Uterus (tissue), 4 donors: ENCODE data around the gene C1orf21. TPM values are rescaled to one million over a fixed set of nuclear protein-coding genes. Genes with fewer than 3 reads are reported as not detected.

Source experiments
- DNase-seq, 2 donors: peaks; one replicate each; pipeline ENCODE4 v3.0.0-alpha.2; 2019 to 2020
- H3K27ac ChIP-seq, 2 donors: fragments of 200-600 bp; sonication (generic); 1 replicate in 1 of 2; 2 replicates in 1 of 2; pipeline ENCODE4 v1.5.1; 2016 to 2018
- H3K27me3 ChIP-seq, 2 donors: fragments of 200-600 bp; sonication (generic); one replicate each; pipeline ENCODE4 v1.5.1; 2018 to 2019; ENCODE audit warnings: control low read depth in 1 of 2
- H3K36me3 ChIP-seq, 2 donors: fragments of 200-600 bp; sonication (generic); one replicate each; pipeline ENCODE4 v1.5.1; 2019; ENCODE audit warnings: control low read depth in 1 of 2
- H3K4me1 ChIP-seq, 2 donors: fragments of 200-600 bp; sonication (generic); one replicate each; pipeline ENCODE4 v1.5.1; 2018 to 2019; ENCODE audit warnings: control low read depth in 1 of 2
- H3K4me3 ChIP-seq, 2 donors: fragments of 200-600 bp; sonication (generic); 1 replicate in 1 of 2; 2 replicates in 1 of 2; pipeline ENCODE4 v1.5.1; 2018 to 2019; ENCODE audit warnings: mild to moderate bottlenecking in 1 of 2
- H3K9me3 ChIP-seq, 2 donors: fragments of 200-600 bp; sonication (generic); one replicate each; pipeline ENCODE4 v1.5.1; 2019; ENCODE audit warnings: control low read depth in 1 of 2
- POLR2A ChIP-seq, 2 donors: fragments of 450-650 bp; IDR thresholded peaks; one replicate each; pipeline ENCODE4 v1.6.1; 2016; ENCODE audit warnings: antibody characterized with exemption in 2 of 2, mild to moderate bottlenecking in 1 of 2, moderate library complexity in 1 of 2
- intact Hi-C: fragments of 100-400 bp; cut with DNase I; formaldehyde crosslinking; loops from one replicate; pipeline ENCODE4 v1.15.1; 2023; ENCODE audit warnings: low total_unique reads
- total RNA-seq, 4 donors: library from RNA; depleted of rRNA in 3 of 4; stranded (reverse); fragments of >200 nt in 3 of 4; gene quantifications; one replicate each; pipeline versions ENCODE4 v1.1.0 to v1.2.4, GENCODE V29; 2014 to 2023
- TF ChIP-seq, protein P1 (sequence below), 4 experiments: fragments of 200-600 bp in 2 of 4; fragments of 450-650 bp in 2 of 4; sonication (generic) in 2 of 4; IDR thresholded peaks; one replicate each; pipeline ENCODE4 v1.5.1; 2016 to 2019; ENCODE audit warnings: antibody characterized with exemption in 4 of 4, mild to moderate bottlenecking in 2 of 4, moderate library complexity in 1 of 4
- donor health status: DM: yes; HTN: yes; CAD: no.

Gene C1orf21
- total RNA-seq, 4 donors from 2014 or later = 15.0 to 71.0 (median 44.5) TPM

DNA sequence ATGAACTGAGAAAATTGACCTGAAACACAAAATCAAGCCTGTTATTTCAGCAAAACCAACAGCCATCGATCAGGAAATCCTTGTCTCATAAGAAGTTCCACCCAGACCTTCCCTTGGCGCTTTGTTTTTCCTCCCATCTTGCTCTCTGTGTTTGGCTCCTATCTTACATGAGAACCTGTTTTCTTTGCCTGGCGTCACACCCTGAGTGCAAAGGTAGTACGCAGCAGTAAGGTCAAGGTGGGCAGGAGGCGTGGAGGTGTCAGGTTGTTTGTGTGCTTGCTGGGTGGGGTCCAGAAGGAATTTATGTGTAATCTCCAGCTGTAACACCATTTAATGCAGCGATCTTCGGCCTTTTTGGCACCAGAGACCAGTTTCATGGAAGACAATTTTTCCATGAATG, 50.5 kb downstream of the C1orf21 start:
- TF ChIP-seq, protein P1, sequence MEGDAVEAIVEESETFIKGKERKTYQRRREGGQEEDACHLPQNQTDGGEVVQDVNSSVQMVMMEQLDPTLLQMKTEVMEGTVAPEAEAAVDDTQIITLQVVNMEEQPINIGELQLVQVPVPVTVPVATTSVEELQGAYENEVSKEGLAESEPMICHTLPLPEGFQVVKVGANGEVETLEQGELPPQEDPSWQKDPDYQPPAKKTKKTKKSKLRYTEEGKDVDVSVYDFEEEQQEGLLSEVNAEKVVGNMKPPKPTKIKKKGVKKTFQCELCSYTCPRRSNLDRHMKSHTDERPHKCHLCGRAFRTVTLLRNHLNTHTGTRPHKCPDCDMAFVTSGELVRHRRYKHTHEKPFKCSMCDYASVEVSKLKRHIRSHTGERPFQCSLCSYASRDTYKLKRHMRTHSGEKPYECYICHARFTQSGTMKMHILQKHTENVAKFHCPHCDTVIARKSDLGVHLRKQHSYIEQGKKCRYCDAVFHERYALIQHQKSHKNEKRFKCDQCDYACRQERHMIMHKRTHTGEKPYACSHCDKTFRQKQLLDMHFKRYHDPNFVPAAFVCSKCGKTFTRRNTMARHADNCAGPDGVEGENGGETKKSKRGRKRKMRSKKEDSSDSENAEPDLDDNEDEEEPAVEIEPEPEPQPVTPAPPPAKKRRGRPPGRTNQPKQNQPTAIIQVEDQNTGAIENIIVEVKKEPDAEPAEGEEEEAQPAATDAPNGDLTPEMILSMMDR (IDR thresholded peaks at IDR 0.05) = no peak
- no peak for TF ChIP-seq POLR2A (IDR thresholded peaks at IDR 0.05)
- Histone ChIP-seq H3K4me1 (no peaks in the 10 kb centered on the region), H3K9me3 (no peaks in the 10 kb centered on the region), H3K36me3 (no peaks in the 10 kb centered on the region), H3K27me3 (no peaks in the 10 kb centered on the region), H3K27ac (no peak overlapping the region), H3K4me3 (no peak overlapping the region)
- DNase-seq = no peak
- intact Hi-C loops = no loop called here

DNA sequence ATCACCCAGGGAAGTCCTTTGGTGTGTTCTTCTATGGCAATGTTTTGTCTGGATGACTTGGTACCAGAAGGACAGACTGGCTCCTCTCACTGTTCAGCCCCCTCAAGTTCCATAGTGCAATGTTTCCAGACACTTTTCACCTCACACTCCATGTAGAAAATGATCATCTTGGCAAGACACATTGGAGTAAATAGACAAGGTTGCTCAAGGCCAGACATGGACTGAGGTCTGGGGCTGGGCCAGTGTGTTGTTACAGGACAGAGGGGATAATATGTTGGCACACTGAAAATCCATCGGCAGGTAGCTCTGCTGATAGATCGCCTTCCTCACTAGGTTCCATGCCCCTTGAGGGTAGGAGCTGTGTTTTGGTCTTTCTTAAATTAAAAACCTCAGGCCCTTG, 51.5 kb downstream of the C1orf21 start:
- TF ChIP-seq, protein P1 (IDR thresholded peaks at IDR 0.05) = no peak
- TF ChIP-seq POLR2A (IDR thresholded peaks at IDR 0.05) = no peak
- Histone ChIP-seq H3K27me3 (no peaks in the 10 kb centered on the region), H3K36me3 (no peaks in the 10 kb centered on the region), H3K4me1 (peaks cover 0 to 6% of the 10 kb centered on the region in 2 donors), H3K4me3 (no peak overlapping the region), H3K27ac (no peak overlapping the region), H3K9me3 (no peaks in the 10 kb centered on the region)
- DNase-seq = no peak
- intact Hi-C loops = no loop called here

DNA sequence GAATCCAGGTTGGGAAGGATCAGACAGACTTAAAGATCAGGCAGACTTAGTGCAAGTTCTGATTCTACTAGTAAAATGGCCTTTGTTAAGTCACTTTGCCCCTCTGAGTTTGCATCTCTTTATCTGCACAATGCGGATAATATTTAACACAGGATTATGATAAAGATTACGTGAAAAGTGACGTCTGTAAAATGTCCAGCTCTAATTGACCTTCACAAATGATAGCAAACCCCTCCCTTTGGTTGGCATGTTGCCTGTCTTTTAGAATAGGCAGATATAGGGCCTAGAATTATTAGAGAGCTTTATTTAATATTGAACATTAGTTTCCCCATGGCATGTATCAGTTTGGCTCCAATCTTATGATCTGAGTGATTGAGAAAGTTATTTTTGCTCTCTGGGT, 55.4 kb downstream of the C1orf21 start:
- no peak overlapping the region for H3K4me3 ChIP-seq
- H3K9me3 ChIP-seq = no peaks in the 10 kb centered on the region
- no peaks in the 10 kb centered on the region for H3K36me3 ChIP-seq
- no peak for DNase-seq
- H3K27ac ChIP-seq = no peak overlapping the region
- intact Hi-C loops = no loop called here
- H3K4me1 ChIP-seq = peaks cover 6 to 7% of the 10 kb centered on the region in 2 donors
- no peaks in the 10 kb centered on the region for H3K27me3 ChIP-seq
- no peak for TF ChIP-seq POLR2A (IDR thresholded peaks at IDR 0.05)
- TF ChIP-seq, protein P1 (IDR thresholded peaks at IDR 0.05) = no peak

DNA sequence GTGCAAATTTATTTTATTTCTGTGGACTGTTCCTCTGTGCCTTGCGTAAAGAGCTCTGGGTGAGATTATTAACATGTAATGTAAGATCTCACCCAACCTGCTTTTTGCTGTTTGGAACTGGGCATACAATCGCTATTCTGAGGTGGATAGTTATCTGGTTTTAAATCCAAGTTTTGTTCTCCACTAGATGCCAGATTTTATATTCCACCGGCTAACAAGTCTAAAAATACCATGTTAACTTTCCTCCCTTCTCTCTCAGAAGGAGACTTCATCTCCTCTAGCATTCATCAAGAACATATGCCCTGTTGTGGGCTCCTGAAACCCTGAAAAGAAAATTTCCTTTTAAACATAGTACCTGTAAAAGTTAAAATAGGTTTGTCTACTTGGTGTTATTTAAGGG, 56.4 kb downstream of the C1orf21 start:
- Histone ChIP-seq H3K36me3 (no peaks in the 10 kb centered on the region), H3K27me3 (no peaks in the 10 kb centered on the region), H3K9me3 (no peaks in the 10 kb centered on the region), H3K4me3 (no peak overlapping the region), H3K4me1 (peaks cover 6 to 7% of the 10 kb centered on the region in 2 donors), H3K27ac (peak overlapping the region in 1 of 2 donors; percentile 43)
- no peak for TF ChIP-seq POLR2A (IDR thresholded peaks at IDR 0.05)
- TF ChIP-seq, protein P1 (IDR thresholded peaks at IDR 0.05) = no peak
- DNase-seq = no peak
- intact Hi-C loops = no loop called here

DNA sequence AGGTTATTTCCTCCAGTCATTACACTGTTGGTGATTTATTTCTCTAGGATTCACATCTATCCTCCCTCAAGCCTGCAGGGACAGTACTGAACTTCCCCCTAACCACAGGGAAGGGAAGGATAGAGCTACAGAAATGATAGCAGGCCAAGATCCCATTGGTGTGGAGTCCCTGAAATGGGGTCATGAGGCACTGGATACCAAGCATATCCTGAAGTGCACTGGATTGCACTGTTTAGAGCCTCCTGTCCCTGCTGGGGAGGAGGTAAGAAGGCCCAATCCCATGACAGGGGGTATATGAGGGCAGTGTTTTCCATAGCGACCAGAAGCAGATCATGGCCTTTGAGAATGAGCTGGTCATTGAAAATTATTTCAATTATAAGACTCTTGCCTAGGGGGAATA, 56.8 kb downstream of the C1orf21 start:
- Histone ChIP-seq H3K36me3 (no peaks in the 10 kb centered on the region), H3K27ac (peak overlapping the region in 1 of 2 donors; percentile 43), H3K4me1 (peaks cover 6 to 7% of the 10 kb centered on the region in 2 donors), H3K27me3 (no peaks in the 10 kb centered on the region), H3K9me3 (no peaks in the 10 kb centered on the region), H3K4me3 (no peak overlapping the region)
- no peak for TF ChIP-seq POLR2A (IDR thresholded peaks at IDR 0.05)
- TF ChIP-seq, protein P1 (IDR thresholded peaks at IDR 0.05) = no peak
- no peak for DNase-seq
- intact Hi-C loops = no loop called here
